ENCODE data around the gene PPP2R2B. TPM values are rescaled to one million over a fixed set of nuclear protein-coding genes. Genes with fewer than 3 reads are reported as not detected.

The PPP2R2B gene
- total and polyA plus RNA-seq, 2 of the 4 experiments (the other 2 are of a cell fraction): not detected

GRCh38 chr5:146828385-146828784 lies 50.2 kb downstream of the PPP2R2B start:
- ChIA-PET CTCF (no interaction called here), POLR2A (ENCODE audit: unreplicated experiment) (no interaction called here)
- Histone ChIP-seq H3K4ac (ENCODE audit: low read depth, low read length) (no peak overlapping the region), H3K9ac (ENCODE audit: low read depth, low read length) (no peak overlapping the region), H2BK120ac (ENCODE audit: low read depth, low read length) (no peak overlapping the region), H3K27me3 (ENCODE audit: control insufficient read depth, insufficient read depth, low read length) (no peaks in the 10 kb centered on the region), H2AK9ac (replicated peaks; ENCODE audit: low read depth, low read length, poor library complexity) (no peak overlapping the region), H4K8ac (ENCODE audit: low read depth in 2 of 2, low read length in 2 of 2) (no peak overlapping the region), H3K18ac (ENCODE audit: low read depth, low read length) (no peak overlapping the region), H2BK5ac (ENCODE audit: low read depth, low read length, poor library complexity, severe bottlenecking) (no peak overlapping the region), H2BK20ac (ENCODE audit: low read depth, low read length) (no peak overlapping the region), H3K9me3 (ENCODE audit: control insufficient read depth, insufficient read depth, low read length) (no peaks in the 10 kb centered on the region), H2BK15ac (ENCODE audit: low read depth, low read length) (no peak overlapping the region), H3K79me1 (ENCODE audit: low read depth in 1 of 2, low read length in 2 of 2) (no peaks in the 10 kb centered on the region), H3K4me1 (ENCODE audit: control insufficient read depth, insufficient read depth, low read length) (no peaks in the 10 kb centered on the region), H3K27ac (ENCODE audit: insufficient read depth, low read length) (no peak overlapping the region), H2AK5ac (ENCODE audit: low read depth, low read length) (no peak overlapping the region), H3K4me2 (ENCODE audit: low read depth, low read length) (no peak overlapping the region), H4K91ac (ENCODE audit: insufficient read depth, low read depth, low read length) (no peak overlapping the region), H4K20me1 (ENCODE audit: insufficient read depth, low read length) (no peaks in the 10 kb centered on the region), H2AFZ (replicated peaks; ENCODE audit: low read length, poor library complexity) (no peak overlapping the region), H3K36me3 (ENCODE audit: control insufficient read depth, insufficient read depth, low read length) (no peaks in the 10 kb centered on the region), H3K14ac (replicated peaks; ENCODE audit: low read depth, low read length) (no peak overlapping the region), H4K5ac (ENCODE audit: low read depth, low read length) (no peak overlapping the region), H3K56ac (ENCODE audit: extremely low read depth, insufficient read depth, low read length) (no peak overlapping the region), H3K4me3 (ENCODE audit: insufficient read depth, low read depth, low read length) (no peak overlapping the region), H3K23ac (ENCODE audit: low read depth, low read length) (no peak overlapping the region), H3K9me1 (ENCODE audit: insufficient read depth, low read length) (no peaks in the 10 kb centered on the region)
- in situ Hi-C loops (cut with MboI; ENCODE audit: low sequenced_read_pairs) (no loop called here), dilution Hi-C loops (cut with HindIII; ENCODE audit: low sequenced_read_pairs, unreplicated experiment) (no loop called here), intact Hi-C loops (cut with micrococcal nuclease) (no loop called here)
- no peak for DNase-seq
- no TSS peak for BruUV-seq (replicated peaks)
- no peak for TF ChIP-seq USF2 (IDR thresholded peaks at IDR 0.05; ENCODE audit: low read depth, low read length)
- no peak for TF ChIP-seq RFX5 (IDR thresholded peaks at IDR 0.05; ENCODE audit: low read depth, low read length)
- no peak for TF ChIP-seq RCOR1 (IDR thresholded peaks at IDR 0.05; ENCODE audit: insufficient replicate concordance, low read length)
- TF ChIP-seq BHLHE40 (IDR thresholded peaks at IDR 0.05; ENCODE audit: low read depth, low read length): no peak
- no peak for TF ChIP-seq MXI1 (IDR thresholded peaks at IDR 0.05; ENCODE audit: borderline replicate concordance, low read depth, low read length)
- TF ChIP-seq CTCF (conservative IDR thresholded peaks at IDR 0.05; ENCODE audit: low read depth, low read length): no peak
- TF ChIP-seq MAZ (IDR thresholded peaks at IDR 0.05; ENCODE audit: borderline replicate concordance, low read depth, low read length): no peak
- TF ChIP-seq SMC3 (IDR thresholded peaks at IDR 0.05; ENCODE audit: low read depth, low read length): no peak
- no peak for TF ChIP-seq RAD21 (IDR thresholded peaks at IDR 0.05; ENCODE audit: low read length)
- TF ChIP-seq NFE2L2 (IDR thresholded peaks at IDR 0.05; ENCODE audit: low read depth, low read length): no peak
- no peak for TF ChIP-seq POLR2A (IDR thresholded peaks at IDR 0.05; ENCODE audit: low read depth, low read length)
- no peak for TF ChIP-seq CHD1 (IDR thresholded peaks at IDR 0.05; ENCODE audit: low read depth, low read length)
- no peak for TF ChIP-seq FOS (IDR thresholded peaks at IDR 0.05; ENCODE audit: low read depth, low read length)
- no peak for TF ChIP-seq ELK1 (IDR thresholded peaks at IDR 0.05; ENCODE audit: borderline replicate concordance, low read depth, low read length)
- no peak for ATAC-seq (ENCODE audit: low read depth)
